Stimulated activated CD8-positive, alpha-beta memory T cell treated with anti-CD3 and anti-CD28 coated beads, Interleukin-12 subunit alpha, Interleukin-12 subunit beta, amount 100 ng/mL, for 24 hours (primary cell): Measurements from ENCODE around the gene FUBP1.
"Not testable (repeated sequence)": the region's sequence is repeated elsewhere in the genome, so short reads cannot be mapped to it uniquely, and the experiment has no call there.

Experiments used
- DNase-seq: peaks from one replicate; pipeline ENCODE4 v3.0.0-alpha.2; 2020; ENCODE audit errors: extremely low read depth

The FUBP1 gene, protein sequence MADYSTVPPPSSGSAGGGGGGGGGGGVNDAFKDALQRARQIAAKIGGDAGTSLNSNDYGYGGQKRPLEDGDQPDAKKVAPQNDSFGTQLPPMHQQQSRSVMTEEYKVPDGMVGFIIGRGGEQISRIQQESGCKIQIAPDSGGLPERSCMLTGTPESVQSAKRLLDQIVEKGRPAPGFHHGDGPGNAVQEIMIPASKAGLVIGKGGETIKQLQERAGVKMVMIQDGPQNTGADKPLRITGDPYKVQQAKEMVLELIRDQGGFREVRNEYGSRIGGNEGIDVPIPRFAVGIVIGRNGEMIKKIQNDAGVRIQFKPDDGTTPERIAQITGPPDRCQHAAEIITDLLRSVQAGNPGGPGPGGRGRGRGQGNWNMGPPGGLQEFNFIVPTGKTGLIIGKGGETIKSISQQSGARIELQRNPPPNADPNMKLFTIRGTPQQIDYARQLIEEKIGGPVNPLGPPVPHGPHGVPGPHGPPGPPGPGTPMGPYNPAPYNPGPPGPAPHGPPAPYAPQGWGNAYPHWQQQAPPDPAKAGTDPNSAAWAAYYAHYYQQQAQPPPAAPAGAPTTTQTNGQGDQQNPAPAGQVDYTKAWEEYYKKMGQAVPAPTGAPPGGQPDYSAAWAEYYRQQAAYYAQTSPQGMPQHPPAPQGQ

GRCh38 chr1:77978969-77979876, at the start of gene FUBP1:
Gene FUBP1 (minus strand): TSS chr1:77979072. CDS start chr1:77979004, 68 bp downstream.
- DNase-seq, result peak; percentile 75

GRCh38 chr1:78021134-78021533, 42.3 kb upstream of the FUBP1 start:
- not testable (repeated sequence) for DNase-seq

DNA sequence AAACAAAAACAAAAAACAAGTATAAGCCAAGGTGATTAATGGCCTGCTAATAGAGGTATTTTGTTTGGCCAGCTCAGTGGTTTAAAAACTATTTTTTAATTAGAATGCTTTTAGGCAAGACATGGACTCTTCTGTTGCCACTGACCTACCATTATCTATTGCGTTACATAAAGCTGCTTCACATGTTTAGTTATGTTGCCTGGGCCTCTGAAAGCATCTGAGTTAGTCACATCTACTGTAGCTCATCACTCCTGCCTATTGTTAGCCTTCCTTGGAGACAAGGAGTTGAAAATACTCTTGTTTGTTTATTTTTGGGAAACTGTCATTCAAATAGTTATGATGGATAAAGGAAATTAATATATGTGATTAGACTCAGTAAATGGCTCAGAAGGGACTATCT, 40.2 kb upstream of the FUBP1 start:
- no peak for DNase-seq

- no peak for DNase-seq
Observed at GRCh38 chr1:78015148-78015547, 36.3 kb upstream of the FUBP1 start.

DNA sequence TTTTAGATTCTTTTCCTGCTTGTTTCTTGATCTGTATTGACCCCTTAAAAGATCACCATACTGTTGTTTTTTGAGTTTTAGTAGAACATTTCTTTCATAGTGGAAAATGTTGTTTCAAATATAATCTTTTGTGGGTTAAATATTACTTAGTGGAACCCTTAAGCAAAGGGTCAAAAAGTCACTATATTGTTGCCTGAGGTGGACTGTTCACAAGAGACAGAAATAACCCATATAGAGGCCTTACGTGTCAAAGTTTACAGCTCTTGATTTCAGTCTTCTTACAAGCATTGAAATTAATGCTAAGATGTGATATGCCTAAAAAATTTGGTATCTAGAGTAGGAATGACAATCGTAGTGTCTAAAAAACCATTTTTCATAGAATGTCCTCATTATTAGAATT, 32.2 kb upstream of the FUBP1 start:
- no peak for DNase-seq

GRCh38 chr1:78009836-78010235, 31.0 kb upstream of the FUBP1 start:
- DNase-seq, result no peak

DNA sequence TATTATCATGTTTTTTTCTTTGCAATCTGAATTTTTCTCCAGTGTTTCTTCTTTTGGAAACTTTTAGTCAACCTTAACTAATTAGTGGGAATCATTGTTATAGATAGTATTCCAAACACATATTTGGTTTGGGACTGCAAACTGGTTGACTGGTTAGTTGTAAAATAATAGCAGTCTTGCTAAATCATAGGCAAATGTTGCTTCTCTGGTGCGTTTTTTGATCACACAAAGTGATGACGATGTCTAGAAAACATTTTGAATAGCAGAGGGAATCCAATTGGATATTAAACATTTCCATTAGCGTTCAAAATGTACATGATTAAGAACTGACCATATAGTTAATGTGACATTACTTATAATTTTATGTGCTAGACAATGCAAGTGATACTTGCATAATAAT, 30.4 kb upstream of the FUBP1 start:
- no peak for DNase-seq

DNA sequence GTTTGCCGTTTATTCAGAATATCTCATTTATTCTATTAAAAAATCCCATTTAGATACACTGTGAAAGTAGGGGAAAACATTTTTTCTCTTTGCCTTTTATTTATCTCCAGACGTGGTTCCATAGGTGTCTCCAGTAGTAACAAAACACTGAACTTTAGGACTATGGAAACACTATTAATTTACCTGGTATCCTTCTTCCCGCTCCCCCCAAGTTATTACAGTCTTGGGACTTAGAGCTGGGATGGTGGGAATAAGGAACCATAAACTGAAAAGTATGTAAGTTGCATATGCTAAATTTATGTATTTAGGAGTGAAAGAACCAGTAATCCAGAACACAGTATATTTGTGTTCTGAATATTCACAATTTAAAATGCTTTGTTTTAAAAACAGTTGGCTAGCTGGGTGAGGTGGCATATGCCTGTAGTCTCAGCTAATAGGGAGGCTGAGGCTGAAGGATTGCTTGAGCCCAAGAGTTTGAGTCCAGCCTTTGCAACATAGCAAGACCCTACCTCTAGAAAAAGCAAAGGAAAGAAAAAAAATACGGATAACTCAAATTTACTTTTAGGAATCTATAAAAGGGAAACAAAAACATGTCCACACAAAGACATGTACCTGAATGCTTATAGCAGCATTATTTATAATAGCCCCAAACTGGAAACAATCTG, 28.9 kb upstream of the FUBP1 start:
- DNase-seq, result no peak

- no peak for DNase-seq
Observed at GRCh38 chr1:78006521-78006920, 27.6 kb upstream of the FUBP1 start.

GRCh38 chr1:78005755-78006154, 26.9 kb upstream of the FUBP1 start:
- DNase-seq, result no peak

DNA sequence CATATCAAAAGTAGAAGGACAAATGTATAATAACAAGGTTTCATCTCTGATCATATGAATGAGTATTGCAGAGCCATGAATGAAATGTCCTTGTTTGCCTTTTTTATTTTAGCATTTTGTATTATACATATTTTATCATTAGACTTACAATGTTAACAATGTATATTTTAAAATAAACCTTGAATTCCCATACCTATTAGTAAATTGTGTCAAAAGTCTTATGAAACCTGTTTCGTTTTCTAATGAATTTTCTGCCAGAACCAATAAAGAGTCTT, 26.5 kb upstream of the FUBP1 start:
- DNase-seq, result no peak

DNA sequence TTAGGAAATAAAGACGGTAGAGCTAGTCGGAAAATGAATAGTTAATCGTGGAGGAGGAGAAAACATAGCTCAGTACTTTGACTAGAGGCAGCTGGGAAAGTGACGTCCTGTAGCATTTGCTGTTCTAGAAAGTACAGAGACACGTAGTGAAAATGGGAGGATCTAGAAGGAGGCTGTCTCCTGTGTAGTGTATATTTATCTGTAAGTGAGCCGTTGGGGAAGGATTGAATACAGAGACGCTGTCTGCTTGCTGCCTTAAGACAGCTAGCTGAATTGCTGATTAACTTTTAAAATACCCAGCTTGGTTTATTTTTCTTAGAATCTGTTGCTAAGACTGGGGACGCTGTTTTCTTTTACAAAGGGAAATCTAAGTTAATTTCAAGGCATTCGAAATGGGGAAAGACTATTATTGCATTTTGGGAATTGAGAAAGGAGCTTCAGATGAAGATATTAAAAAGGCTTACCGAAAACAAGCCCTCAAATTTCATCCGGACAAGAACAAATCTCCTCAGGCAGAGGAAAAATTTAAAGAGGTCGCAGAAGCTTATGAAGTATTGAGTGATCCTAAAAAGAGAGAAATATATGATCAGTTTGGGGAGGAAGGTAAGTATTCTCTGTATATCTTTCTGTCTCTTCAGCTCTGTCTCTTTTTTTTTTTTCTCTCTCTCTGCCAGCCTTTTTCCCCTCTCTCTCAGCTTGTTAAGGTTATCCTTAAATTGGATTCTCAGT, 26.0 kb upstream of the FUBP1 start, which contains the start of gene DNAJB4:
Gene DNAJB4 (plus strand): TSS at position 221 of the 729 bp plus-strand sequence. CDS start 172 bp downstream, at position 393.
- no peak for DNase-seq

- DNase-seq, result no peak
Observed at GRCh38 chr1:78003882-78004718, 25.2 kb upstream of the FUBP1 start.

GRCh38 chr1:78003070-78003746, 24.3 kb upstream of the FUBP1 start:
- no peak for DNase-seq

DNA sequence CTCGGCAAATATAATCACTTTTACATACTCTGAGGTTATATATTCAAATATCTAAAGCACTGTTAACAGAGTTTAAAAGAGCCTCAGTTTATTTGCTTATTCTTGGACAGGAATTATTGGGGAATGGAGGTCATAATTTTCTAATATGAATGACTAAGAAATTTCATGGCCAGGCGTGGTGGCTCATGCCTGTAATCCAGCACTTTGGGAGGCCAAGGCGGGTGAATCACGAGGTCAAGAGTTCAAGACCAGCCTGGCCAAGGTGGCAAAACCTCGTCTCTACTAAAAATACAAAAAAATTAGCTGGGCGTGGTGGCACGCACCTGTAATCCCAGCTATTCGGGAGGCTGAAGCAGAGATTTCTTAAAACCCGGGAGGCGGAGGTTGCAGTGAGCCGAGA, 21.7 kb upstream of the FUBP1 start:
- not testable (repeated sequence) for DNase-seq

- no peak for DNase-seq
Observed at GRCh38 chr1:77996734-77997133, 17.9 kb upstream of the FUBP1 start.

DNA sequence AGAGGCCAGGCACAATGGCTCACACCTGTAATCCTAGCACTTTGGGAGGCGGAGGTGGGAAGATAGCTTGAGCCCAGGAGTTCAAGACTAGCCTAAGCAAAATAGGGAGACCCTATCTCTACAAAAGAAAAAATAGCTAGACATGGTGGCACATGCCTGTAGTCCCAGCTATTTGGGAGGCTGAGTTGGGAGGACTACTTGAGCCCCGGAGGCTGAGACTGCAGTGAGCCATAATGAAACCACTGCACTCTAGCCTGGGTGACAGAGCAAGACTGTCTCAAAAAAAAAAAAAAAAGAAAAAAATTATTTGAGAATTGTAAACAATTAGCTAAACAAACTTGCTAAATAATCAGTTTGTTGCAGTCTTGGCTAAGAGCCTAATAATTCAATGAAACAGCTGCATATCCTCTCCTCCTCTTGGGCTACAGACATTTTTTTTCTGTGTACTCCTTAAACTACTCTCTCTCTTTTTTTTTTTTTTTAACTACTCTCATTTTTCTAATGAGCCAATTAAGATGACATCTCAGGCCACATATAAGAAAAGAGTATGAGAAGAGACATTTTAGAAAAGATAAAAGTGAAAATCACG, 15.3 kb upstream of the FUBP1 start:
- no peak for DNase-seq

DNA sequence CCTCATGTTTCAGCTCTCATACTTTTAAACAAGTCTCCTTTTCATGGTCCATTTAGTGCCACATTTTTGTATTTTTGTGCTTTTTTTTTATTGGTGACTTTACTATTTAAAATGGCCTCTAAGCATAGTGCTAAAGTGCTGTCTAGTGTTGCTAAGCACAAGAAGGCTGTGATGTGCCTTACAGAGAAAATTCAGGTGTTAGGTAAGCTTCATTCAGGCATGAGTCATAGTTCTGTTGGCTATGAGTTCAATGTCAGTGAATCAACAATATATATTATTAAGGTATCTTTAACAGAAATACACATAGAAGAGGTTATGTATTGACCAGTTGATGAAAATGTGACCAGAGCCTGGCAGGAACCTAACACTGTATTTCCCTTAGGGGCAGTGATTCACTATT, 12.8 kb upstream of the FUBP1 start:
- no peak for DNase-seq

GRCh38 chr1:77990629-77991204, 11.8 kb upstream of the FUBP1 start:
- no peak for DNase-seq
